GM12873 (cell line): Measurements from ENCODE around the gene POU3F2.

Experiments used
- TF ChIP-seq, protein P1 (sequence below): IDR thresholded peaks from 2 replicates; pipeline ENCODE4 v1.5.1; 2012; ENCODE audit warnings: low read depth, mild to moderate bottlenecking, moderate library complexity, low read length, control low read depth; ENCODE audit not compliant: insufficient read depth; ENCODE audit errors: missing control alignments

POU3F2 gene

DNA sequence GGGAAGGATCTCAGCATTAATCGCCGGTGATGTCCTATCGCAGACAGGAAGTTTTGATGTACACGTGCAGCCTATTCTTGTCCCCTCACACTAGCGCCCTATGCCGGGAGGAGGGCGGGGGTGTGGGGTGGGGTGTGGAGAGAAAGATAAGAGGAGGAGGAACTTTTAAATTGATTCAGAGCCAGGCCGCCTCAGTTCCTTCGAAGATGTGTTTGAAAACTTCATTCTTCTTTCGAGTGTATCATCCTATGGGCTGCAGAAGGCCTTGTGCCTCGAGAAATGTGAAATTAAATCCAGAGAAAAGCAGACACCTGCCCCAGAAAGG, 2.5 kb upstream of the POU3F2 start:
- TF ChIP-seq, protein P1, sequence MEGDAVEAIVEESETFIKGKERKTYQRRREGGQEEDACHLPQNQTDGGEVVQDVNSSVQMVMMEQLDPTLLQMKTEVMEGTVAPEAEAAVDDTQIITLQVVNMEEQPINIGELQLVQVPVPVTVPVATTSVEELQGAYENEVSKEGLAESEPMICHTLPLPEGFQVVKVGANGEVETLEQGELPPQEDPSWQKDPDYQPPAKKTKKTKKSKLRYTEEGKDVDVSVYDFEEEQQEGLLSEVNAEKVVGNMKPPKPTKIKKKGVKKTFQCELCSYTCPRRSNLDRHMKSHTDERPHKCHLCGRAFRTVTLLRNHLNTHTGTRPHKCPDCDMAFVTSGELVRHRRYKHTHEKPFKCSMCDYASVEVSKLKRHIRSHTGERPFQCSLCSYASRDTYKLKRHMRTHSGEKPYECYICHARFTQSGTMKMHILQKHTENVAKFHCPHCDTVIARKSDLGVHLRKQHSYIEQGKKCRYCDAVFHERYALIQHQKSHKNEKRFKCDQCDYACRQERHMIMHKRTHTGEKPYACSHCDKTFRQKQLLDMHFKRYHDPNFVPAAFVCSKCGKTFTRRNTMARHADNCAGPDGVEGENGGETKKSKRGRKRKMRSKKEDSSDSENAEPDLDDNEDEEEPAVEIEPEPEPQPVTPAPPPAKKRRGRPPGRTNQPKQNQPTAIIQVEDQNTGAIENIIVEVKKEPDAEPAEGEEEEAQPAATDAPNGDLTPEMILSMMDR, result no peak

DNA sequence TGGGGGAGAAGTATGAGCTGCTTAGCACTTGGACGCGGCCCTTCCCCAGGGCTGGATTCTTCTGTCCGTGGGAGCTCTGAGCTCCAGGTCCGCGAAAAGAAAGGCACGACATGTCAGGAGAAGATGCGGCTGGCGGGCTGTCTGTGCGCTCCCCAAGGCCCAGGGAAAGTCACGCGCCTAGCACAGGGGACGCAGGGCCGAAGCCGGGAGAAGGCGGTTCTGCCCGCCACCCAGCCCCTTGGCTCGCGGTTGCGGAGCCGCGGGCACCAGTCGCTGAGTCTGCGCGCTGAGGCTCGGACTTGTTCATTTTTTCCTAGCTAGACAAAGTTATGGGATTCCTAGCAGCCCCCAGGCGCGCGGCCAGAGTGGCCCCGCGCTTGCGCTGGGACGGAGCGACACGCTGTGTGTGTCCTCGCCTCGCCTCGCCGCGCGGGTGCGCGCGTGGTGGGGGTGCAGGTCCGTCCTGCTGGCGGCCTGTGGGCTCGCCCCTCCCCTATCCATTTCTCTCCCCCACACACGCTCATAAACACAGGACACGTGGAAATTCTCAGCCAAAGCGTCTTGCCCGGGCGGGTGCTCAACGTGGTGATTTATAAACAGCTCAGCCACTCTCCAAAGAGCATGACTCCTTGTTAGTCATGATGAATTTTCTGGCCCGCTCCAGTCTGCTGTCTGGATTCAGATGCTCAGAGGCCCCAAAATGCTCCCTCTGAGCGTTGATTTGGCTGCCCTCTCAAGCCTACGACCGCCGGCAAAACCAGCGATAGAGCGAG, 1.9 kb upstream of the POU3F2 start:
- TF ChIP-seq, protein P1, result no peak

DNA sequence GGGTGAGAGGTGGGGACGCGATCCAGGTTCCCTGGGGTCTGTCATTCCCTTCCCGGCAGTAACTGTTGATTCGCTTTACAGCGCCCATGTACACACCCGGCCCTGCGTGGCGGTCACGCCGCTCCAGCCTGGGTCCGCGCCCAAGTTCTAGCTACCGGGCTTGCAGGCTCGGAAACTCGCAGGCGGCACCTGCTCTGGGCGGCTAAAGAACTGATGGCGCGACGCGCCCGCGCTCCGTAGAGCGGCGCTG, 1.4 kb upstream of the POU3F2 start:
- TF ChIP-seq, protein P1, result no peak

DNA sequence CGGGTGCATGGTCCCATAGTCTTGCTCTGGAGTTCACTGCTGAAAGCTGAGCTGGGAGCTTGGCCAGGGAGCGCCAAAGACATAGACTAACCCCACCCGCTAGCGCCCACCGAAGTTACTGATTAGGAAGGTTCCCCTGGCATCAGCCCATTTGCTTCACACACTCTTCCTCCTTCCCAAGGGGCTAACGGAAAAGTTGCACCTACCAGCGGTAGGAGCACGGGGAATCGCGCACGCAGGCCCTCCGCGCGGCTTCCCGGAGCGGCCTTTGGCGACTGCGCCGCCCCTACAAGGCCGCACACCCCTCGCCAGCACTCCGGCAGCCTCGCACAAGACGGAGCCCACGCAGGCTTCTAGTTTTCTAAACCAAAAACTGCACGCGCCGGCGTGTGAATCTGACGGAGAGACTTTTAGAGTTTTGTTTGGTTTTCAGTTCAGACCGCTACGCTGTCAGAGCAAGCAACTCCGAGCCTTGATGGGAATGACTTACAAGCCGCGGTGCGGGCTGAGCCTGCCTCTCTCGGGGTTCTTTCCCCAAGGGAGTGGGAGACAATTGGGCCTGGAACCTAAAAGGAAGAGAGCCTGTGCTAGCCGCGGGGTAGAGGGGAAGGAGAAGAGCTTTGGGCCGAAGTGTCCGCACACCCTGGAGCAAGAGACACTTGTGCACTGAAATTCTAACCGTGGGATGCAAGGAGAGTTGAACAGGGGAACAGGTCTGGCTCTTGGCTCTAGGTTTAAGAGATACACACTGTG, 891 bp upstream of the POU3F2 start:
- TF ChIP-seq, protein P1, result no peak

DNA sequence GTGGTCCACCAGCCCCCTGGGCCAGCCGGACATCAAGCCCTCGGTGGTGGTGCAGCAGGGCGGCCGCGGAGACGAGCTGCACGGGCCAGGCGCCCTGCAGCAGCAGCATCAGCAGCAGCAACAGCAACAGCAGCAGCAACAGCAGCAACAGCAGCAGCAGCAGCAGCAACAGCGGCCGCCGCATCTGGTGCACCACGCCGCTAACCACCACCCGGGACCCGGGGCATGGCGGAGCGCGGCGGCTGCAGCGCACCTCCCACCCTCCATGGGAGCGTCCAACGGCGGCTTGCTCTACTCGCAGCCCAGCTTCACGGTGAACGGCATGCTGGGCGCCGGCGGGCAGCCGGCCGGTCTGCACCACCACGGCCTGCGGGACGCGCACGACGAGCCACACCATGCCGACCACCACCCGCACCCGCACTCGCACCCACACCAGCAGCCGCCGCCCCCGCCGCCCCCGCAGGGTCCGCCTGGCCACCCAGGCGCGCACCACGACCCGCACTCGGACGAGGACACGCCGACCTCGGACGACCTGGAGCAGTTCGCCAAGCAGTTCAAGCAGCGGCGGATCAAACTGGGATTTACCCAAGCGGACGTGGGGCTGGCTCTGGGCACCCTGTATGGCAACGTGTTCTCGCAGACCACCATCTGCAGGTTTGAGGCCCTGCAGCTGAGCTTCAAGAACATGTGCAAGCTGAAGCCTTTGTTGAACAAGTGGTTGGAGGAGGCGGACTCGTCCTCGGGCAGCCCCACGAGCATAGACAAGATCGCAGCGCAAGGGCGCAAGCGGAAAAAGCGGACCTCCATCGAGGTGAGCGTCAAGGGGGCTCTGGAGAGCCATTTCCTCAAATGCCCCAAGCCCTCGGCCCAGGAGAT, 1.0 kb downstream of the POU3F2 start:
- TF ChIP-seq, protein P1, result no peak

DNA sequence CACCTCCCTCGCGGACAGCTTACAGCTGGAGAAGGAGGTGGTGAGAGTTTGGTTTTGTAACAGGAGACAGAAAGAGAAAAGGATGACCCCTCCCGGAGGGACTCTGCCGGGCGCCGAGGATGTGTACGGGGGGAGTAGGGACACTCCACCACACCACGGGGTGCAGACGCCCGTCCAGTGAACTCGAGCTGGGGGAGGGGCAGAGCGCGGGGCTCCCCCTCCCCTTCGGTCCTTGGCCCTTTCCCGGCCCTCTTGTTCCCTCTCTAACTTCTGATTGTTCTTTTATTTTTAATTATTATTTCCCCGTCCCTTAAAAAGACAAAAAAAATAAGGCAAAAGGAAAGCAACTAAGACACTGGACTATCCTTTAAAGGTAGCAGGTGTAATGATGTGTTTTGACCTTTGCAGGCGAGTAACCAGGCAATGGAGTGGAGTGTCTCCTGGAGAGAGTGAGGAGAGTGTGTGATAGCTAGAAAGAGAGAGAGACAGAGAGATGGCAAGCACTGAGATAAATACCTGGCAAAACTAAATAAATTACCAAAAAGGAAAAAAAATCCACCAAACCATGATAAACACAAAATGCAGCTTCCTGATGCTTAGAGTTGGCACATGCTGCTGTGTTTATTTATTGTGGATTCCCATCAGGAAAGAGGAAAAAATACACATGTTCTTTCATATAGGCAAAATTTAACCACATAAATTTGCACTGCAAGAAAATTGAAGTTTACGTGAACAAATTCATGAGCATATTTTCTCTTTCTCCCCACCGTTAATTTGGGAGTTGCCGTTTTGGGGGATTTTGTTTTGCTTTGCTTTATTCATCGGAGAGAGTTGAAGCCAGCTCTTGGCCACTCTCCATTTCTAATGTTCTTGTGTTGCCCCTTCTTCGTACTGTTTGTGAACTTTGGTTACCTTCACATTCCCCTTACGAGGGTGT, 1.9 kb downstream of the POU3F2 start:
- TF ChIP-seq, protein P1, result no peak
